ENCODE results near the gene CACNG6.

Gene CACNG6

GRCh38 chr19:53966931-53967330 lies 24.5 kb upstream of the CACNG6 start:
- DNase-seq (ENCODE audit: low spot score), result no peak

GRCh38 chr19:53969366-53969765 lies 22.1 kb upstream of the CACNG6 start:
- DNase-seq (ENCODE audit: low spot score), result no peak

- no peak for DNase-seq (ENCODE audit: low spot score)
Measured at GRCh38 chr19:53971673-53972072, 19.8 kb upstream of the CACNG6 start.

- DNase-seq (ENCODE audit: low spot score), result peak; percentile 54
Measured at GRCh38 chr19:53977429-53977990, 13.9 kb upstream of the CACNG6 start.

GRCh38 chr19:53977991-53978731 lies 13.3 kb upstream of the CACNG6 start:
- DNase-seq (ENCODE audit: low spot score), result peak; percentile 11

- DNase-seq (ENCODE audit: low spot score), result no peak
Measured at GRCh38 chr19:53978975-53979801, 12.2 kb upstream of the CACNG6 start.

- no peak for DNase-seq (ENCODE audit: low spot score)
Measured at GRCh38 chr19:53980539-53981375, 10.7 kb upstream of the CACNG6 start.

GRCh38 chr19:53981376-53981951 lies 10.0 kb upstream of the CACNG6 start:
- no peak for DNase-seq (ENCODE audit: low spot score)

GRCh38 chr19:53982001-53982451 lies 9.4 kb upstream of the CACNG6 start:
- no peak for DNase-seq (ENCODE audit: low spot score)

GRCh38 chr19:53982611-53983010 lies 8.8 kb upstream of the CACNG6 start:
- DNase-seq (ENCODE audit: low spot score), result no peak

- no peak for DNase-seq (ENCODE audit: low spot score)
Measured at GRCh38 chr19:53983457-53984289, 7.8 kb upstream of the CACNG6 start.

- DNase-seq (ENCODE audit: low spot score), result no peak
Measured at GRCh38 chr19:53985863-53986262, 5.6 kb upstream of the CACNG6 start.

GRCh38 chr19:53988981-53989380 lies 2.5 kb upstream of the CACNG6 start:
- DNase-seq (ENCODE audit: low spot score), result no peak

- DNase-seq (ENCODE audit: low spot score), result no peak
Measured at GRCh38 chr19:53989600-53990533, 1.6 kb upstream of the CACNG6 start.

- DNase-seq (ENCODE audit: low spot score), result no peak
Measured at GRCh38 chr19:53992211-53992610, 774 bp downstream of the CACNG6 start.

- no peak for DNase-seq (ENCODE audit: low spot score)
Measured at GRCh38 chr19:53992815-53993214, 1.4 kb downstream of the CACNG6 start.

GRCh38 chr19:53993448-53993847 lies 2.0 kb downstream of the CACNG6 start:
- no peak for DNase-seq (ENCODE audit: low spot score)

- no peak for DNase-seq (ENCODE audit: low spot score)
Measured at GRCh38 chr19:53994811-53995210, 3.4 kb downstream of the CACNG6 start.

- DNase-seq (ENCODE audit: low spot score), result no peak
Measured at GRCh38 chr19:53998223-53998622, 6.8 kb downstream of the CACNG6 start.

GRCh38 chr19:53999694-54000093 lies 8.3 kb downstream of the CACNG6 start:
- DNase-seq (ENCODE audit: low spot score), result no peak

All from CD4-positive, alpha-beta T cell treated with Interleukin-2 at 100 ng/mL for 4 hours (primary cell).